IMR-90 (cell line): ENCODE data around the gene COL5A2. TPM values are rescaled to one million over a fixed set of nuclear protein-coding genes. Genes with fewer than 3 reads are reported as not detected.

ENCODE experiments used
- ATAC-seq: fragments of 200-7000 bp; cut with Tn5 transposase; 2 replicates; pipeline ENCODE4 v1.9.1; 2020; ENCODE audit warnings: low read depth, mild to moderate bottlenecking, moderate library complexity
- BruUV-seq: library from RNA; stranded (reverse); fragments of 400-500 nt; replicated peaks from 2 replicates; lab custom pipeline; 2021; lab: Mats Ljungman, UMichigan
- CTCF ChIA-PET: fragments of 300-600 bp; formaldehyde crosslinking; extraction: SDS; loops from one replicate; lab custom pipeline; 2021; ENCODE audit warnings: antibody characterized with exemption; lab: Yijun Ruan, JAX
- POLR2A ChIA-PET: fragments of 300-600 bp; sonication (Branson Sonifier 250); formaldehyde crosslinking; loops from one replicate; lab custom pipeline; 2022; ENCODE audit warnings: antibody characterized with exemption; ENCODE audit not compliant: unreplicated experiment; lab: Charles Lee
- DNase-seq: peaks from one replicate; pipeline ENCODE4 v3.0.0; 2013
- H2AFZ ChIP-seq: replicated peaks from 2 replicates; pipeline ENCODE3; 2013; ENCODE audit warnings: low read length, mild to moderate bottlenecking; ENCODE audit not compliant: poor library complexity
- H2AK5ac ChIP-seq: 2 replicates; pipeline ENCODE4 v1.6.1; 2013; ENCODE audit warnings: low read depth, low read length, inconsistent platforms
- H2AK9ac ChIP-seq: replicated peaks from 2 replicates; pipeline ENCODE3; 2013; ENCODE audit warnings: mild to moderate bottlenecking, low read depth, low read length, moderate library complexity; ENCODE audit not compliant: poor library complexity
- H2BK120ac ChIP-seq: 2 replicates; pipeline ENCODE4 v1.6.1; 2013; ENCODE audit warnings: low read depth, low read length, inconsistent platforms
- H2BK15ac ChIP-seq: 3 replicates; pipeline ENCODE4 v1.6.1; 2013; ENCODE audit warnings: low read depth, low read length, inconsistent platforms
- H2BK20ac ChIP-seq: 2 replicates; pipeline ENCODE4 v1.6.1; 2013; ENCODE audit warnings: low read depth, mild to moderate bottlenecking, inconsistent platforms, low read length, moderate library complexity
- H2BK5ac ChIP-seq: 2 replicates; pipeline ENCODE4 v1.6.1; 2013; ENCODE audit warnings: mild to moderate bottlenecking, low read depth, low read length, inconsistent platforms; ENCODE audit not compliant: poor library complexity, severe bottlenecking
- H3K14ac ChIP-seq: replicated peaks from 2 replicates; pipeline ENCODE4 v1.6.1; 2013; ENCODE audit warnings: low read depth, low read length, inconsistent platforms
- H3K18ac ChIP-seq: 2 replicates; pipeline ENCODE4 v1.6.1; 2013; ENCODE audit warnings: low read depth, low read length, control low read depth
- H3K23ac ChIP-seq: 2 replicates; pipeline ENCODE4 v1.6.1; 2013; ENCODE audit warnings: low read depth, low read length, inconsistent platforms
- H3K27ac ChIP-seq: 2 replicates; pipeline ENCODE4 v1.5.1; 2013; ENCODE audit warnings: mild to moderate bottlenecking, control low read depth, low read length; ENCODE audit not compliant: insufficient read depth
- H3K27me3 ChIP-seq: 2 replicates; pipeline ENCODE4 v1.6.1; 2013; ENCODE audit warnings: low read length; ENCODE audit not compliant: control insufficient read depth, insufficient read depth
- H3K36me3 ChIP-seq: 2 replicates; pipeline ENCODE4 v1.6.1; 2013; ENCODE audit warnings: low read length, mixed read lengths; ENCODE audit not compliant: control insufficient read depth, insufficient read depth
- H3K4ac ChIP-seq: 2 replicates; pipeline ENCODE4 v1.6.1; 2013; ENCODE audit warnings: low read depth, low read length, inconsistent platforms
- H3K4me1 ChIP-seq: 2 replicates; pipeline ENCODE4 v1.6.1; 2013; ENCODE audit warnings: low read length, mixed read lengths; ENCODE audit not compliant: control insufficient read depth, insufficient read depth
- H3K4me2 ChIP-seq: 2 replicates; pipeline ENCODE4 v1.6.1; 2013; ENCODE audit warnings: low read depth, mild to moderate bottlenecking, control low read depth, low read length, moderate library complexity
- H3K4me3 ChIP-seq: 2 replicates; pipeline ENCODE4 v1.5.1; 2013; ENCODE audit warnings: low read depth, mild to moderate bottlenecking, control low read depth, low read length, moderate library complexity; ENCODE audit not compliant: insufficient read depth
- H3K56ac ChIP-seq: 2 replicates; pipeline ENCODE4 v1.6.1; 2013; ENCODE audit warnings: low read length, inconsistent platforms; ENCODE audit not compliant: insufficient read depth; ENCODE audit errors: extremely low read depth
- H3K79me1 ChIP-seq, 2 experiments: 2 replicates each; pipeline ENCODE4 v1.6.1; 2013; ENCODE audit warnings: low read length in 2 of 2, inconsistent platforms in 1 of 2, low read depth in 1 of 2
- H3K9ac ChIP-seq: 2 replicates; pipeline ENCODE4 v1.6.1; 2013; ENCODE audit warnings: low read depth, low read length, control low read depth
- H3K9me1 ChIP-seq: 2 replicates; pipeline ENCODE4 v1.6.1; 2013; ENCODE audit warnings: low read length, inconsistent platforms; ENCODE audit not compliant: insufficient read depth
- H3K9me3 ChIP-seq: 2 replicates; pipeline ENCODE4 v1.6.1; 2013; ENCODE audit warnings: low read length; ENCODE audit not compliant: control insufficient read depth, insufficient read depth
- H4K20me1 ChIP-seq: 2 replicates; pipeline ENCODE4 v1.6.1; 2013; ENCODE audit warnings: low read length, inconsistent platforms; ENCODE audit not compliant: insufficient read depth
- H4K5ac ChIP-seq: 2 replicates; pipeline ENCODE4 v1.6.1; 2013; ENCODE audit warnings: mild to moderate bottlenecking, low read depth, low read length, control low read depth
- H4K8ac ChIP-seq, 2 experiments: 2 replicates each; pipeline ENCODE4 v1.6.1; 2013; ENCODE audit warnings: low read depth in 2 of 2, low read length in 2 of 2, control low read depth in 1 of 2, inconsistent platforms in 1 of 2
- H4K91ac ChIP-seq: 2 replicates; pipeline ENCODE4 v1.6.1; 2013; ENCODE audit warnings: low read depth, low read length, inconsistent platforms; ENCODE audit not compliant: insufficient read depth
- CEBPB ChIP-seq: IDR thresholded peaks from 2 replicates; pipeline ENCODE4 v1.6.1; 2012; ENCODE audit warnings: low read depth, low read length, improper control_type of control experiment
- FOS ChIP-seq: fragments of 150-350 bp; IDR thresholded peaks from 2 replicates; pipeline ENCODE4 v1.6.1; 2016; ENCODE audit warnings: low read depth, low read length
- MAFK ChIP-seq: IDR thresholded peaks from 2 replicates; pipeline ENCODE4 v1.6.1; 2012; ENCODE audit warnings: low read depth, low read length, improper control_type of control experiment
- POLR2A ChIP-seq: IDR thresholded peaks from 2 replicates; pipeline ENCODE4 v1.6.1; 2012; ENCODE audit warnings: mild to moderate bottlenecking, low read depth, low read length
- WGBS, 2 experiments: methylation state at CpG; one replicate each; pipeline versions ENCODE4 v1.1.5 to v1.1.7; 2013; ENCODE audit warnings: missing lambda C conversion rate in 2 of 2; ENCODE audit not compliant: insufficient read length in 1 of 2; ENCODE audit errors: extremely low coverage in 2 of 2; 5-methylcytosine and 5-hydroxymethylcytosine counted together
- dilution Hi-C: fragments of 300-500 bp; cut with HindIII; formaldehyde crosslinking; loops from one replicate; pipeline ENCODE4 v1.14.3; 2018; ENCODE audit warnings: low sequenced_read_pairs; ENCODE audit not compliant: unreplicated experiment
- in situ Hi-C: fragments of 300-500 bp; cut with MboI; formaldehyde crosslinking; loops from 3 replicates; pipeline ENCODE4 v1.14.3; 2019; ENCODE audit warnings: low sequenced_read_pairs, inconsistent platforms, mixed read lengths
- intact Hi-C: fragments of 100-400 bp; cut with micrococcal nuclease; formaldehyde crosslinking; loops from 2 replicates; pipeline ENCODE4 v1.10.0; 2022
- polyA plus RNA-seq, 3 experiments: library from polyadenylated mRNA; depleted of rRNA; stranded (reverse); fragments of >200 nt; gene quantifications; 2 replicates each; pipeline ENCODE4 v1.2.3, GENCODE V29; 2012; ENCODE audit warnings: low replicate concordance in 1 of 3
- total RNA-seq: library from RNA; depleted of rRNA; stranded (reverse); fragments of >200 nt; gene quantifications from 2 replicates; pipeline ENCODE4 v1.2.3, GENCODE V29; 2012

Gene COL5A2
- total and polyA plus RNA-seq, 2 of the 4 experiments (the other 2 are of a cell fraction), result 181 to 257 TPM

GRCh38 chr2:189168856-189169499 is 10.6 kb downstream of the COL5A2 start (continued):
- no peak for TF ChIP-seq FOS

GRCh38 chr2:189165656-189166380 is 13.7 kb downstream of the COL5A2 start:
- Histone ChIP-seq H3K4ac (peak overlapping the region; percentile 71), H3K4me2 (peak overlapping the region; percentile 71), H4K8ac (peak overlapping the region in 1 of 2 experiments; percentile 50; a peak in 1 of 4 replicates), H3K4me3 (no peak overlapping the region), H3K27ac (peak overlapping the region; percentile 65; the same call in 1 of the 2 replicates), H3K4me1 (peaks cover 24% of the 10 kb centered on the region), H3K9me3 (no peaks in the 10 kb centered on the region), H3K36me3 (peaks cover 8% of the 10 kb centered on the region), H3K56ac (no peak overlapping the region), H2BK15ac (no peak overlapping the region), H3K79me1 (peaks cover 0 to 35% of the 10 kb centered on the region in 2 experiments; a peak in 2 of 4 replicates), H2BK120ac (peak overlapping the region; percentile 27; the same call in 1 of the 2 replicates), H3K14ac (0 out of 2 replicates have a peak overlapping the region, but pooled peaks have one; percentile 54), H3K27me3 (no peaks in the 10 kb centered on the region), H3K23ac (peak overlapping the region; percentile 28; the same call in 1 of the 2 replicates), H3K18ac (peak overlapping the region; percentile 95; the same call in 1 of the 2 replicates), H3K9ac (no peak overlapping the region), H3K9me1 (peaks cover 12% of the 10 kb centered on the region), H2BK20ac (no peak overlapping the region; the same call in 1 of the 2 replicates), H2AK5ac (peak overlapping the region; percentile 30; the same call in 1 of the 2 replicates), H2AFZ (no peak overlapping the region), H2BK5ac (peak overlapping the region; percentile 84), H2AK9ac (no peak overlapping the region), H4K91ac (no peak overlapping the region), H4K20me1 (peaks cover 59% of the 10 kb centered on the region), H4K5ac (peak overlapping the region; percentile 81; the same call in 1 of the 2 replicates)
- ATAC-seq, result no peak
- no TSS peak for BruUV-seq
- dilution Hi-C loops, result no loop called here
- in situ Hi-C loops, result no loop called here
- no CpG with 5 or more reads among the region's 3 CpGs for WGBS, 2 experiments
- intact Hi-C loops, result no loop called here
- POLR2A ChIA-PET, result interaction anchor here (0.8 kb wide), 1 partner anchor 242 kb away, joined by 5 read pairs; no protein-coding TSS in a partner anchor
- TF ChIP-seq POLR2A (no peak), CEBPB (0 out of 2 replicates have a peak, but pooled peaks have one; percentile 4), MAFK (peak; percentile 36; the same call in 1 of the 2 replicates)
- CTCF ChIA-PET, result no interaction called here
- no peak for DNase-seq
